Endometrial microvascular endothelial cells (primary cell): ENCODE results near the gene CACNA2D3. TPM values are rescaled to one million over a fixed set of nuclear protein-coding genes. Genes with fewer than 3 reads are reported as not detected.

Source experiments
- in situ Hi-C: cut with HindIII; loops from 2 replicates; pipeline ENCODE4 v1.10.0; 2017; ENCODE audit warnings: low sequenced_read_pairs, low pct_unique_long_range_greater_than_20kb; ENCODE audit errors: inconsistent ontology term
- total RNA-seq: library from RNA; depleted of rRNA; stranded (reverse); fragments of >200 nt; gene quantifications from one replicate; pipeline ENCODE4 v1.2.3, GENCODE V29; 2015; ENCODE audit errors: inconsistent ontology term

The CACNA2D3 gene
- total RNA-seq, 1 donor from 2014 or later = not detected

- in situ Hi-C loops = no loop called here
These were observed 76.2 kb downstream of the CACNA2D3 start for GRCh38 chr3:54198556-54198955.

GRCh38 chr3:54202054-54202453 is 79.7 kb downstream of the CACNA2D3 start:
- in situ Hi-C loops = no loop called here

DNA sequence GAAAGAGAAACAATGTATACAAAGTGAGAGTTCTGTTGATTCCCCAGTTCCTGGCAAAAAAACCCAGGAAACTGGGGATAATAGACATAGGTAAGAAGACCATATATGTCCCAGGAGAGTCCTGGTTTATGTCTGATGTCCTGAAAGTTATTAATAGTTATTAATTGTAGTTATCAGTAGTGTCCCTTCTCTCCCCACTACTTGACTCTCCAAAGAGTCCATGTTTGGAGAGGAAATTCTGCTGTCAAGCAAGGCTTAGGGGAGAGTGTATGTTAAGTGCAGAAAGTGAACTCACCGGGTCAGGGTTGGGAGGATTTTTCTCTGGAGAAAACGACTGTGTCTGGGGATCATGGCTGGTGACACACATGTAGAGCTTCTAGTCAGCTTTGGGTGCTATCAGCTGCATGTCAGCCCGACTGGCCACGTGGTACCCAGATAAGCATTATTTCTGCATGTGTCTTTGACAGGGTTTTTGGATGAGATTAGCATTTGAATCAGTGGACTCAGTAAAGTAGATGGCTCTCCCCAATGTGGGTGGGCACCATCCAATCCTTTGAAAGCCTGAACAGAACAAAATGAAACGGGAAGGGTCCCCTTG is 80.4 kb downstream of the CACNA2D3 start:
- in situ Hi-C loops = no loop called here

- in situ Hi-C loops = no loop called here
These were observed 84.5 kb downstream of the CACNA2D3 start for GRCh38 chr3:54206874-54207273.

DNA sequence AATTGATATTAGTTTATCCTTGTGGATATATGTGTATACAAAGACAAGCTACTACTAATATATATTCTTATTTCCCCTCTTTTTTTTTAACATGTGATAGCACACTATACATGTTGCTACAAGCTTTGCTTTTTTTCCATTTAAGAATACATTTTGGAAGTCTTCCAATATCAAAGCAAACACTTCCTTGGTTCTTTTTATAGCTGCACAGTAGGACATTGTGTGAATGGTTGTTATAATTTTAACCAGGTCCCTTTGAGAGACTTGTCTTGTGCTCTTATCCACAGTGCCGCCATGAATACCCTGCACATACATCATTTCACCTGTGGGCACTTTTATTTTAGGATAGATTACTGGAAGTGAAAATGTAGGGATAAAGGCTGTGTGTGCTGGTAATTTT is 88.7 kb downstream of the CACNA2D3 start:
- in situ Hi-C loops = no loop called here

- in situ Hi-C loops = no loop called here
These were observed 90.4 kb downstream of the CACNA2D3 start for GRCh38 chr3:54212723-54213122.

GRCh38 chr3:54213907-54214306 is 91.6 kb downstream of the CACNA2D3 start:
- in situ Hi-C loops = no loop called here

- in situ Hi-C loops = no loop called here
These were observed 92.5 kb downstream of the CACNA2D3 start for GRCh38 chr3:54214845-54215244.

- in situ Hi-C loops = no loop called here
These were observed 93.2 kb downstream of the CACNA2D3 start for GRCh38 chr3:54215521-54215920.

- in situ Hi-C loops = no loop called here
These were observed 95.5 kb downstream of the CACNA2D3 start for GRCh38 chr3:54217828-54218227.

- in situ Hi-C loops = no loop called here
These were observed 100.0 kb downstream of the CACNA2D3 start for GRCh38 chr3:54222316-54222715.

DNA sequence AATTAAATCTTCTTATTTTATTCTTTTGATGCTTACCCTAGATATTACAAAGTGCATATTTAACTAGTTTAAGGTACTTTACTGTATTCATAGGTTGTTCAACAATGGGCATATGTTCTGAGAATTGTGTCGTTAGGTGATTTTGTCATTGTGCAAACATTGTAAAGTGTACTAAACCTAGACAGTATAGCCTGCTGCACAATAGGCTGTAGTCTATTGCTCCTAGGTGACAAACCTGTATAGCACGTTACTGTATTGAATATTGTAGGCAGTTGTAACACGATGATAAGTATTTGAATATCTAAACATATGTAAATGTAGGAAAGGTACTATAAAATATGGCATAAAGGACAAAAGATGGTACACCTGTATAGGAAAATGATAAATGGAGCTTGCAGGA is 100.7 kb downstream of the CACNA2D3 start:
- in situ Hi-C loops = no loop called here

DNA sequence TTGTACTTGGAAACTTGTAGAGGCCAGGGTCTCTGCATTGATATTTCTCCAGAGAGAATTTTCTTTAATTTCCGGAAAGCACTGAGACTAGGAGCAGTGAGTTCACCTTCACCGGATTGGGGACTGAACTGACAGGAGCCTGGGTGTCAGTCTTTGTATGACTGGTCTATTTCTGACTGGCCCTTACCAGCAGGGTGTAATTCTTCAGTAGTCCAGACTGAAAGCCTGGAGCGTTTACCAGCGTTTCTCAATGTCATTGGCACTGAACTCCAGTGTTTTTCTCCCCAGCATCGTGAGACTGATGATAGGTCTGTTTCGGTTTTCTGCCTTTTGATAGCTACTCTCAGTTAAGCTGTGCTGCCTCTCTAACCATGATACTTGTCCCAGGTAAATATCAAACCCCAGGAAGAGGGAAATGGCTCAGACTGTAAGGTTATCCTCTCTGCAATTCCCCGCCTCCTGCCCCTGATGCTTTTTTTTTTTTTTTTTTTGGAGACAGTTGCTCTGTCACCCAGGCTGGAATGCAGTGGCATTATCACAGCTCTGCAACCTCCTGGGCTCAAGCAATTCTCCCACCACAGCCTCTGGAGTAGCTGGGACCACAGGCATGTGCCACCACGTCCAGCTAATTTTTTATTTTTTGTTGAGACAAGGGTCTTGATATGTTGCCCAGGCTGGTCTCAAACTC is 103.6 kb downstream of the CACNA2D3 start:
- in situ Hi-C loops = no loop called here

- in situ Hi-C loops = no loop called here
These were observed 106.5 kb downstream of the CACNA2D3 start for GRCh38 chr3:54228806-54229205.

GRCh38 chr3:54232618-54233017 is 110.3 kb downstream of the CACNA2D3 start:
- in situ Hi-C loops = no loop called here

DNA sequence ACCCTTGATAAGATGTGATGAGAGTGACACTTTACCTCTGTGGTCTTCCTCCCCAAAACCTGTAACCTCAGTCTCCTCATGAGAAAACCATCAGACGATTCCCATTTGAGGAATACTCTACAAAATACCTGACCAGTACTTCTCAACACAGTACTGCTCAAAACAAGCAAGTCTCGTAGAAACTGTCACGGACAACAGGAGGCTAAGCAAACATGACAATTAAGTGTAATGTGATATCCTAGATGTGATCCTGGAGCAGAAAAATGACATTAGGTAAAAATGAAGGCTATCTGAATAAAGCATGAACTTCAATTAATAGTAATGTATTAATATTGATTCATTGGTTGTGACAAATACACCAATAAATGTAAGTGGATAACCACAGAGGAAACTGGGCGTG is 113.6 kb downstream of the CACNA2D3 start:
- in situ Hi-C loops = no loop called here

GRCh38 chr3:54237109-54237508 is 114.8 kb downstream of the CACNA2D3 start:
- in situ Hi-C loops = no loop called here

DNA sequence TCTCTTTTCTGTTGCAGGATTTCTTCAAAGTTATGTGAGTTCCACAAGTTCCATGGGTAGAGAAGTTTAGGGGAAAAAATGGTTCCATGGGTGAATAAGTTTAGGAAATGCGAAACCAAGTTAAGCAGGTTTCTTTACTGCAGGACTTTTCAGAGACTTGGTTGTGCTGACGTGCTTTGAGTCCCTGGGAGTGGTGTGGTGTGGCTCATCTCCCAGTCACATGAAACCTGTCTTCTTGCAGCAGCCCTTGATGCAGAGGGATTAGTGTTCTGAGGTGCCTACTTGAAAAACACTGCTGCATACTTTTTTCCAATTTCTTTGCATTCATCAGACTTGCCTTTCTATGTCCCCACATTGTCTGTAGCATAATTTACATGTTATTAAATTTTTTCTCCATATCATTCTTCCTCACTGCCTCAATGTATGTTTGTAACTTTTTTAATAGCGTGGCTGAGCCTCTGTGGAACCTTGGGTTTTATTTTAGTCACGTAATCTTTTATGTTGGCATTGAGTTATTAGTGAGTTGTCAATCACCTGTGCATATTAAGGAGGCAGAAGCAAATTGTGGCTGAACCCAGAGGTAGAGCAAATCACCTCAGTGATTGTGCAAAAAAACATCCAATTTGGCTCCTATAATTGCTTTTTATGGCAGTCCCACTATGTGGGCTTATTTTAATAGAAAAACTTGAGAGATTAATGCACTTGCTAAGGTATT is 115.6 kb downstream of the CACNA2D3 start:
- in situ Hi-C loops = no loop called here

DNA sequence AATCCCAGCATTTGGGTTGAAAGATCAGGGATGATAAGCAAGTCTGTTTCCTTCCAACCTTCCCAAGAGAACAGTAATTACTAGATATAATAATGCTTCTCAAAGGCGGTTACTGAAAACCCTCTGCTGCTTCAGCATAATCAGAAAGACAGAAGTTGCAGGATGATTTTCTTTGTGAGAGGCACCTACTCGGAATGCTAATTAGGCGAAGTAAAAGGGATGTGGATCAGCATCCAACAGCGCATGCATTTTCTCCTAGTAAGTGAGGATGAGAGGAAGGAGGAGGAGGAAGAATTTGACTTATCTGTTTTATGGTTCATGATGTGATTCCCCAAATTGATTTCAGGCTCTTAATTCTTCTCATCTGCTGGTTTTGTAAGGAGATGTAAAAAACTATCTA is 118.0 kb downstream of the CACNA2D3 start:
- in situ Hi-C loops = no loop called here
